WI38 (cell line): Measurements from ENCODE around the gene CR1.

Experiments used
- H3K4me3 ChIP-seq: 2 replicates; pipeline ENCODE4 v1.5.1; 2011; ENCODE audit warnings: low read depth, mild to moderate bottlenecking, control low read depth, low read length
- CTCF ChIP-seq: IDR thresholded peaks from 2 replicates; pipeline ENCODE4 v1.5.1; 2012; ENCODE audit warnings: low read depth, mild to moderate bottlenecking, control low read depth, low read length

Gene CR1

GRCh38 chr1:207461649-207462048, 34.3 kb upstream of the CR1 start:
- no peak overlapping the region for H3K4me3 ChIP-seq
- no peak for TF ChIP-seq CTCF

- TF ChIP-seq CTCF, result no peak
- H3K4me3 ChIP-seq, result no peak overlapping the region
These were observed 33.4 kb upstream of the CR1 start for GRCh38 chr1:207462535-207462934.

- TF ChIP-seq CTCF, result no peak
- no peak overlapping the region for H3K4me3 ChIP-seq
These were observed 32.9 kb upstream of the CR1 start for GRCh38 chr1:207463021-207463420.

GRCh38 chr1:207463571-207463970, 32.4 kb upstream of the CR1 start:
- H3K4me3 ChIP-seq, result no peak overlapping the region
- no peak for TF ChIP-seq CTCF

GRCh38 chr1:207470927-207471326, 25.0 kb upstream of the CR1 start:
- H3K4me3 ChIP-seq, result no peak overlapping the region
- TF ChIP-seq CTCF, result no peak

- H3K4me3 ChIP-seq, result no peak overlapping the region
- no peak for TF ChIP-seq CTCF
These were observed 21.7 kb upstream of the CR1 start for GRCh38 chr1:207474210-207474609.

- no peak for TF ChIP-seq CTCF
- H3K4me3 ChIP-seq, result no peak overlapping the region
These were observed 9.8 kb upstream of the CR1 start for GRCh38 chr1:207486198-207486597.
